ENCODE data around the gene PDLIM7.

DNA sequence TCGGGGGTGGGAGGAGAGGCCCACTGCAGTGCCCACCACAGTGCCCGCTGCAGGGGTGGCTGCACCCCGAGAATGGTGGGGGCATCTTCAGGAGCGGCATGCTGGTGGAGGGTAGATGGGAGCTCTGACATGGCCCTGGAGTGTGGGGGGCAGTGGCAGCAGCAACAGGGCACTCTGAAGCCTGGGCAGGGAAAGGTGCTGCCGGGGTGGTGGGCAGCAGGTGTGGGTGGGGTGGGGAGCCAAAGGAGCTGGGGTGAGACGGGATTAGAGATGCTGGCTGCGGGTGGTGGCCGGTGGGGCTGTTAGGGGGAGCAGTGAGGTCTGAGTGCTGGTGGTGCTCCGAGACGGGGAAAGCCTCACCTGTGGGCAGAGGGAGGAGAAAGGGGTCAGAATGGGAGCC lies 39.0 kb upstream of the PDLIM7 start:
- TF ChIP-seq EP300 (IDR thresholded peaks at IDR 0.05; ENCODE audit: borderline replicate concordance) (no peak), YY1 (IDR thresholded peaks at IDR 0.05; ENCODE audit: low read depth) (no peak), CREB1 (IDR thresholded peaks at IDR 0.05; ENCODE audit: low read depth) (no peak)
- TF ChIP-seq, protein P1, sequence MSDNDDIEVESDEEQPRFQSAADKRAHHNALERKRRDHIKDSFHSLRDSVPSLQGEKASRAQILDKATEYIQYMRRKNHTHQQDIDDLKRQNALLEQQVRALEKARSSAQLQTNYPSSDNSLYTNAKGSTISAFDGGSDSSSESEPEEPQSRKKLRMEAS (IDR thresholded peaks at IDR 0.05): no peak
